HTERT RPE-1 (cell line): Measurements from ENCODE around the gene SIK3.

Experiments used
- in situ Hi-C: fragments of 300-500 bp; cut with MboI; formaldehyde crosslinking; loops from 4 replicates; pipeline ENCODE4 v1.14.3; 2020; ENCODE audit warnings: low sequenced_read_pairs

The SIK3 gene

GRCh38 chr11:117080370-117080769 lies 17.9 kb downstream of the SIK3 start:
- in situ Hi-C loops: no loop called here

- in situ Hi-C loops: no loop called here
These were observed 21.1 kb downstream of the SIK3 start for GRCh38 chr11:117076941-117077691.

DNA sequence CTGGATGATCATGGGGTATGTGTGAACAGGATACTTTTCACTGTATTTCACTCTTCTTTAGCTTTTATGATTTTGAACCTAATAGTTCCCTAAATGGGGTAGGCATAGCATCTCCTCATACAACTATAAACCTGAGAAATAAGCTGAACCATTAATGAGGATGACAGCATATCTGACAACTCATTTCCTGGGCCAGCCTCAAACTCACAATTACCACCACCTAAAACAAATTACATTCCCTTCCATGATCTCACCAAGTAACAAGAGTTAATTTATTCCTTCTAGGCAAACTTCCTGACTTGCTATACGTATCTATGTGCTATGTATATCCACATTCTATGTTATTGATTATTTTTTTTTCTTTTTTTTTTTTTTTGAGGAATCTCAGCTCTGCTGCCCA lies 23.0 kb downstream of the SIK3 start:
- in situ Hi-C loops: no loop called here

- in situ Hi-C loops: no loop called here
These were observed 24.1 kb downstream of the SIK3 start for GRCh38 chr11:117074119-117074518.

GRCh38 chr11:117073539-117073938 lies 24.7 kb downstream of the SIK3 start:
- in situ Hi-C loops: no loop called here

GRCh38 chr11:117072517-117073461 lies 25.4 kb downstream of the SIK3 start:
- in situ Hi-C loops: no loop called here

- in situ Hi-C loops: no loop called here
These were observed 26.9 kb downstream of the SIK3 start for GRCh38 chr11:117071344-117071787.

- in situ Hi-C loops: no loop called here
These were observed 28.2 kb downstream of the SIK3 start for GRCh38 chr11:117070016-117070415.

- in situ Hi-C loops: no loop called here
These were observed 29.8 kb downstream of the SIK3 start for GRCh38 chr11:117068303-117068860.

DNA sequence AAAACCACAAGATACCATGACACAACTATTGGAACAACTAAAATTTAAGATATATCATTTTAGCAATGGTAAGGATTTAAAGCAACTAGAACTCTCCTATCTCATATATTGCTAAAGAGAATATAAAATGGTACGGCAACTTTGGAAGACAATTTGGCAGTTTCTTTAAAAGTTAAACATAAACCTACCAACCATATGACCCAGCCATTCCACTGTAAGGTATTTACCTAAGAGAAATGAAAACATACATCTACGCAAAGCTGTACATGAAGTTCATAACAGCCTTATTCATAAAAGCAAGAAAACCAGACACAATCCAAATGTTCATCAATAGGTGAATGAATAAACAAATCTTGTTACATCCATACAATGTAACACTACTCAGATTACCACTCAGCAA lies 31.3 kb downstream of the SIK3 start:
- in situ Hi-C loops: no loop called here

DNA sequence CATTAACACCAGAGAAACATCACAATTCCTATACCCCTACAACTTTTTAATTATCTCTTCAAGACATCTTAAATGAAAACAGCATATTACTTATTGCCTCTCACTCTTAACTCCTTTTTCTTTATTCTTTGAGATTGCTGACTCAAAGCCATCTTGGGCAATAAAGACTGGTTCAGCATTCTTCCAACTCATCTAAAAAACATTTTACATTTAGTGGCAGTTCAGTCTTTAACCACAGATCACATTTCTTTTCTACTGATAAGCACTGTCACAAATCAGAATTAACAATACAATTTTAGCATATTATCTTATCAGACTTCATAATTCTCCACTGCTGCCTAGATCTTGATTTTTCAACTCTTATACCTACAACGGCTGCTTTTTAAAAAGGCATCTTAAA lies 34.0 kb downstream of the SIK3 start:
- in situ Hi-C loops: no loop called here

DNA sequence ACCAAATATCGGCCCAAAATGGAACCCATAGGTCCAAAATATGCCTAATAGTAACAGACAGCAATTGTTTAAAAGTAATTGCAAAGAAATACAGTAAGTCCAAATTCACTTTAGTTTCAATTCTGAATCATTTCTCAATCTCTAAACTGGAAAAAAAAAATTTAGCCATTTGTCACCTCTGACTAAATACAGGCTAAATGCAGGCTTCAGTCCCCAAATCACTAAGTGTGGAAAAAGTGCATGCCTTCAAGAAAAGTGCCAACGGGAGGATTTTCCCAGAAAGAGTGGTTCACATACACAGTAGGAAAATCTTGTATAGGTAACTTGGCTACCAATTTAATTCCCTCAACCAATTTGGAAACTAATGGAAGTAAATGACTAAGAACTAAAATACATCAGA lies 35.7 kb downstream of the SIK3 start:
- in situ Hi-C loops: no loop called here

- in situ Hi-C loops: no loop called here
These were observed 37.0 kb downstream of the SIK3 start for GRCh38 chr11:117061256-117061655.

- in situ Hi-C loops: no loop called here
These were observed 38.5 kb downstream of the SIK3 start for GRCh38 chr11:117059611-117060148.

DNA sequence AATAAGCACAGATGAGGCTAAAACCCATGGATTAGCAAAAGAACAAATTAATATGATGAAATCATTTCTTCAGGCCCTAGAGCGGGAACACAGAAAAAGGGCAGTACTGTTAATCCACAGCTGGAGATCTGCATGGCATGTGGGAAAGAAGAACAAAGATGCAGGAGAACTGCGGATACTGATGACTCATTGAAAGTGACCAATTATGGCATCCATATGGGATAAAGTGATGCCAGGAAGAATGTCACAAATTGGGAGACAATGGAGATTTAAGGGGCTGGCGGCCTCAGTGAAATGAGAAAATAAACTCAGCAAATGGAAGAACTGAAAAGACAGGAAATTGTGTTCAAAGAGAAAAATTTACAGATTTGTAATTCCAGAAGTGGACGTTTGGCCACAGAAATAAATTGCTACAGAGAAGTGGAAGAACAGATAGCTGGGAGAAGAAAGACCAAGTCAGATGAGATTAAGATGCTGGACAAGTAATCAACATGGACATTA lies 39.4 kb downstream of the SIK3 start:
- in situ Hi-C loops: no loop called here

- in situ Hi-C loops: no loop called here
These were observed 40.5 kb downstream of the SIK3 start for GRCh38 chr11:117057727-117058126.

GRCh38 chr11:117057317-117057716 lies 40.9 kb downstream of the SIK3 start:
- in situ Hi-C loops: no loop called here

DNA sequence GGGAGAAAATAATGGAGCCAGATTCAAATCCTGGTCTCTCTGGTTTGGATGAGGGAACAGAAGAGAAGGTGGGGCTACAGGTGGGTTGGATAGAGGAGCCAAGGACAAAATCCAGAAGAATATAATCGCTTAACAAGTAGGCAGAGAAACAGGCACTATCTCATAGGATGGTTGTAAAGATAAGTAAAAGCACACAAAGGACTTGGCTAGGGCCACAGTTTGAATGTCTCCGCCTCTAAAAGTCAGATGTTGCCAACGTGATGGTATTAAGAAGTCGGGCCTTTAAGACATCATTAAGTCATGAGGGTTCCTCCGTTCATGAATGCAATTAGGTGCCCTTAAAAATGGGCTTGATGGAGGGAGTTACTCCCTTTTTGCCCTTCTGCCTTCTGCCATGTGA lies 42.8 kb downstream of the SIK3 start:
- in situ Hi-C loops: no loop called here

DNA sequence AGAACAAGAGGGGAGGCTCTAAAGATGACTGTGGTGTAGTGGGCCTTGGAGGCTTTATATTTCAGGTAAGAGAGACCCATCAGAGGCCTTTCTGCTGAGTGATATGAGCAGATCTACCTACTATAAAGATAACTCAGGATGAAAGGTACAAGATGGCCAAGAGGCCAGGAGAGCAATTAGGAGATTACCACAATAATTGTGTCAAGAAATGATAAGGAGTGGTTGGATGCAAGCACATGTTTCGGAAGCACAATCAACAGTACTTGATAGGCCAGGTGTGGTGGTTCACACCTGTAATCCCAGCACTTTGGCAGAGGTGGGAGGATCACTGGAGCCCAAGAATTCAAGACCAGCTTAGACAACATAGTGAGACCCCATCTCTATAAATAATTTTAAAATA lies 43.8 kb downstream of the SIK3 start:
- in situ Hi-C loops: no loop called here

DNA sequence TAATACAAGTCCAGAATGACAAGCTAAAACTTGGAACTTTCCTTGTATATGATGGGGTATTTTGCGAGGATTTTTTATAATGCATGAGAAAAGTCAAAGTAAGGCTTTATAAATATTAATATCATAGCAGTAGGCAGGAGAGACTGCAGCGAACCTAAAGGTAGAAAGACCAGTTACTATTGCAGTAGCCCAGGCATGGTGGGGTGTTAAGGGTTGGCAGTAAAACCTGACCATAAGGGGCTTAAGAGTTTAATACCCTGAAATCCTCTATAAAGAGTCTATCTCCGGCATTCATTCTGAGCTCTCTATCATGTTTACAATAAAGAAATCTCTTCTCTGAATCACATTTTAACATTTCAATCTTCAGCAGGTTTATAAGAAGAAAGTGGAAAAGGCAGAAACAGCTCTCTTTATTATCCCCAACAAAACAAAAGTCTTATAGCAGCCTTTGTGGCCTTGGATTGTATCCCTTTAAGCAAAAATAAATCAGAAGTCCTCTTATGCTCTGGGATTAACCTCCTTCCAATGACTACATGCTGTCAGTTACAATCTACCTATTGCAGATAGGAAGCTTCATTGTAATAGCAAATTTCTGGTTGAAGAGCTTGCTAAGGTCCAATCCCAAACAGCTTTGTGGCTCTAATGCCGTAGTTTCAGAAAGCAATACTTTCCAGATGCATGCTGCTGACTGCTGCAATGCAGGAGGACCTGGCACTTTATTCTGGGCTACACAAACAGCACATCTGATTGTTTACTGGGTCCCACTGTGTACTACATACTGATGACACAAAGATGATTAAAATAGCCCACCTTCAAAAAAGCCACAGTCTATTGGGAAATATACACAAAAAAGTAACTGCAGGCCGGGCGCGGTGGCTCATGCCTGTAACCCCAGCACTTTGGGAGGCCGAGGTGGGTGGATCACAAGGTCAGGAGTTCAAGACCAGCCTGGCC lies 45.8 kb downstream of the SIK3 start:
- in situ Hi-C loops: no loop called here
